HEK293 (cell line): Measurements from ENCODE around the gene PLCB1.

Source experiments
- CTCF ChIA-PET: fragments of 350-600 bp; formaldehyde crosslinking; extraction: SDS; loops from one replicate; lab custom pipeline; 2021; ENCODE audit warnings: antibody characterized with exemption; lab: Yijun Ruan, JAX
- POLR2A ChIA-PET: fragments of 300-600 bp; formaldehyde crosslinking; extraction: SDS; loops from one replicate; lab custom pipeline; 2020; ENCODE audit warnings: antibody characterized with exemption, inconsistent platforms; lab: Yijun Ruan, JAX
- H3K27ac ChIP-seq: fragments of 200-500 bp; sonication (Bioruptor generic); 2 replicates; pipeline ENCODE4 v1.5.1; 2014; ENCODE audit warnings: low read depth, low read length, control low read depth, inconsistent platforms; ENCODE audit errors: extremely low read depth
- H3K36me3 ChIP-seq, 2 experiments: fragments of 200-500 bp in 1 of 2; sonication (Bioruptor generic) in 1 of 2; 1 replicate in 1 of 2; 2 replicates in 1 of 2; pipeline ENCODE4 v1.5.1; 2014 to 2017; ENCODE audit warnings: inconsistent platforms in 2 of 2, low read length in 2 of 2; ENCODE audit not compliant: control insufficient read depth in 2 of 2, insufficient read depth in 1 of 2
- H3K4me1 ChIP-seq: fragments of 200-500 bp; sonication (Bioruptor generic); 2 replicates; pipeline ENCODE4 v1.5.1; 2014; ENCODE audit warnings: mild to moderate bottlenecking, low read length, inconsistent platforms; ENCODE audit not compliant: control insufficient read depth, insufficient read depth
- H3K4me3 ChIP-seq: 2 replicates; pipeline ENCODE4 v1.5.1; 2011; ENCODE audit warnings: low read depth, mild to moderate bottlenecking, control low read depth, low read length, moderate library complexity
- H3K9me3 ChIP-seq: fragments of 200-500 bp; sonication (Bioruptor generic); 2 replicates; pipeline ENCODE4 v1.5.1; 2014; ENCODE audit warnings: low read depth, low read length, inconsistent platforms; ENCODE audit not compliant: control insufficient read depth, insufficient read depth
- HOXC10 ChIP-seq: sonication (generic); formaldehyde crosslinking; IDR thresholded peaks from 2 replicates; pipeline ENCODE4 v1.8.1; 2023; ENCODE audit warnings: mild to moderate bottlenecking, missing genetic modification reagents
- HOXD13 ChIP-seq: sonication (generic); formaldehyde crosslinking; IDR thresholded peaks from 2 replicates; pipeline ENCODE4 v1.8.0; 2022; ENCODE audit warnings: missing genetic modification reagents, borderline replicate concordance
- KLF16 ChIP-seq: fragments of 450-650 bp; formaldehyde crosslinking; IDR thresholded peaks from 2 replicates; pipeline ENCODE4 v1.5.1; 2017; ENCODE audit warnings: missing biosample characterization, missing genetic modification characterization
- PRDM1 ChIP-seq: fragments of 450-650 bp; formaldehyde crosslinking; IDR thresholded peaks from 2 replicates; pipeline ENCODE4; 2016; ENCODE audit warnings: missing biosample characterization, missing genetic modification characterization
- SP2 ChIP-seq: fragments of 450-650 bp; formaldehyde crosslinking; IDR thresholded peaks from 2 replicates; pipeline ENCODE4 v1.5.1; 2016; ENCODE audit warnings: missing biosample characterization, missing genetic modification characterization
- TCF7L2 ChIP-seq: IDR thresholded peaks from 2 replicates; pipeline ENCODE4 v1.6.1; 2011; ENCODE audit warnings: low read depth, mild to moderate bottlenecking, inconsistent platforms, low read length, moderate library complexity, borderline replicate concordance
- TRIM28 ChIP-seq: IDR thresholded peaks from 2 replicates; pipeline ENCODE4 v1.6.1; 2011; ENCODE audit warnings: low read length, control low read depth, borderline replicate concordance
- ZNF155 ChIP-seq: fragments of 450-650 bp; formaldehyde crosslinking; IDR thresholded peaks from 2 replicates; pipeline ENCODE4 v1.5.1; 2016; ENCODE audit warnings: missing biosample characterization, missing genetic modification characterization
- ZNF175 ChIP-seq: fragments of 450-650 bp; formaldehyde crosslinking; IDR thresholded peaks from 2 replicates; pipeline ENCODE4 v1.5.1; 2016; ENCODE audit warnings: missing biosample characterization, missing genetic modification characterization
- ZNF19 ChIP-seq: fragments of 450-650 bp; formaldehyde crosslinking; IDR thresholded peaks from 2 replicates; pipeline ENCODE4; 2016; ENCODE audit warnings: missing biosample characterization, missing genetic modification characterization, low read depth
- ZNF341 ChIP-seq: fragments of 450-650 bp; formaldehyde crosslinking; IDR thresholded peaks from 2 replicates; pipeline ENCODE4; 2016; ENCODE audit warnings: low read depth, missing biosample characterization, missing genetic modification characterization
- ZNF530 ChIP-seq: fragments of 450-650 bp; formaldehyde crosslinking; IDR thresholded peaks from 2 replicates; pipeline ENCODE4 v1.5.1; 2016; ENCODE audit warnings: low read depth, missing biosample characterization, missing genetic modification characterization
- ZNF785 ChIP-seq: fragments of 450-650 bp; formaldehyde crosslinking; IDR thresholded peaks from 2 replicates; pipeline ENCODE4 v1.5.1; 2016; ENCODE audit warnings: missing biosample characterization, missing genetic modification characterization
- TF ChIP-seq, protein P1 (sequence below): fragments of 450-650 bp; formaldehyde crosslinking; IDR thresholded peaks from 2 replicates; pipeline ENCODE4 v1.5.1; 2016; ENCODE audit warnings: missing biosample characterization, missing genetic modification characterization, borderline replicate concordance
- TF ChIP-seq, protein P2 (sequence below): fragments of 450-650 bp; formaldehyde crosslinking; IDR thresholded peaks from 2 replicates; pipeline ENCODE4 v1.5.1; 2016; ENCODE audit warnings: missing biosample characterization, missing genetic modification characterization
- TF ChIP-seq, protein P3 (sequence below): fragments of 450-650 bp; formaldehyde crosslinking; IDR thresholded peaks from 2 replicates; pipeline ENCODE4 v1.5.1; 2017; ENCODE audit warnings: missing biosample characterization, missing genetic modification characterization
- TF ChIP-seq, protein P4 (sequence below): fragments of 450-650 bp; formaldehyde crosslinking; IDR thresholded peaks from 2 replicates; pipeline ENCODE4 v1.5.1; 2016; ENCODE audit warnings: missing biosample characterization, missing genetic modification characterization

Gene PLCB1

DNA sequence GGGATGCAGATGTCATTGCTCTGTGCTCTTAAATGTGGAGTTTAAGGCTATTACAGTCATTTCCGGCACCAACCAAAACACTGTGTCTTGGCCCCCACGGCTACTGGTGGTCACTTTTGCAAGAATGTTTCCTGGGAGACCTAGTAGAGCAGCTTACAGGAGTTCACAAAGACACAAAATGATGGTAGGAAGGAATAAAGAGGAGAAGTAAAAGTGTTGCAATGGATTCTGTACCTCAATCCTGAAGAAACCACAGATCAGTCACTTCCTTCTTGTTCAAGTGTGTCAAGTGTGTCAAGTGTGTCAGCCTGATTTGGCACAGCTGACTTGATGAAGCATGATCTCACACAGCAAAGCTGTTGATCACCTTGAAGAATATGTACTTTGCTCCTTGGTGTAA lies 344.0 kb downstream of the PLCB1 start:
- no peak overlapping the region for H3K4me3 ChIP-seq
- no peak overlapping the region for H3K27ac ChIP-seq
- peaks cover 9% of the 10 kb centered on the region for H3K4me1 ChIP-seq
- no peaks in the 10 kb centered on the region for H3K9me3 ChIP-seq
- ChIA-PET POLR2A (no interaction called here), CTCF (no interaction called here)
- TF ChIP-seq TRIM28 (no peak), SP2 (tag by site-specific recombination) (no peak), ZNF175 (no peak), ZNF19 (tag by site-specific recombination) (no peak), KLF16 (tag by site-specific recombination) (no peak), HOXC10 (CRISPR knock-in tag) (no peak), ZNF530 (tag by site-specific recombination) (no peak)
- TF ChIP-seq, protein P1, sequence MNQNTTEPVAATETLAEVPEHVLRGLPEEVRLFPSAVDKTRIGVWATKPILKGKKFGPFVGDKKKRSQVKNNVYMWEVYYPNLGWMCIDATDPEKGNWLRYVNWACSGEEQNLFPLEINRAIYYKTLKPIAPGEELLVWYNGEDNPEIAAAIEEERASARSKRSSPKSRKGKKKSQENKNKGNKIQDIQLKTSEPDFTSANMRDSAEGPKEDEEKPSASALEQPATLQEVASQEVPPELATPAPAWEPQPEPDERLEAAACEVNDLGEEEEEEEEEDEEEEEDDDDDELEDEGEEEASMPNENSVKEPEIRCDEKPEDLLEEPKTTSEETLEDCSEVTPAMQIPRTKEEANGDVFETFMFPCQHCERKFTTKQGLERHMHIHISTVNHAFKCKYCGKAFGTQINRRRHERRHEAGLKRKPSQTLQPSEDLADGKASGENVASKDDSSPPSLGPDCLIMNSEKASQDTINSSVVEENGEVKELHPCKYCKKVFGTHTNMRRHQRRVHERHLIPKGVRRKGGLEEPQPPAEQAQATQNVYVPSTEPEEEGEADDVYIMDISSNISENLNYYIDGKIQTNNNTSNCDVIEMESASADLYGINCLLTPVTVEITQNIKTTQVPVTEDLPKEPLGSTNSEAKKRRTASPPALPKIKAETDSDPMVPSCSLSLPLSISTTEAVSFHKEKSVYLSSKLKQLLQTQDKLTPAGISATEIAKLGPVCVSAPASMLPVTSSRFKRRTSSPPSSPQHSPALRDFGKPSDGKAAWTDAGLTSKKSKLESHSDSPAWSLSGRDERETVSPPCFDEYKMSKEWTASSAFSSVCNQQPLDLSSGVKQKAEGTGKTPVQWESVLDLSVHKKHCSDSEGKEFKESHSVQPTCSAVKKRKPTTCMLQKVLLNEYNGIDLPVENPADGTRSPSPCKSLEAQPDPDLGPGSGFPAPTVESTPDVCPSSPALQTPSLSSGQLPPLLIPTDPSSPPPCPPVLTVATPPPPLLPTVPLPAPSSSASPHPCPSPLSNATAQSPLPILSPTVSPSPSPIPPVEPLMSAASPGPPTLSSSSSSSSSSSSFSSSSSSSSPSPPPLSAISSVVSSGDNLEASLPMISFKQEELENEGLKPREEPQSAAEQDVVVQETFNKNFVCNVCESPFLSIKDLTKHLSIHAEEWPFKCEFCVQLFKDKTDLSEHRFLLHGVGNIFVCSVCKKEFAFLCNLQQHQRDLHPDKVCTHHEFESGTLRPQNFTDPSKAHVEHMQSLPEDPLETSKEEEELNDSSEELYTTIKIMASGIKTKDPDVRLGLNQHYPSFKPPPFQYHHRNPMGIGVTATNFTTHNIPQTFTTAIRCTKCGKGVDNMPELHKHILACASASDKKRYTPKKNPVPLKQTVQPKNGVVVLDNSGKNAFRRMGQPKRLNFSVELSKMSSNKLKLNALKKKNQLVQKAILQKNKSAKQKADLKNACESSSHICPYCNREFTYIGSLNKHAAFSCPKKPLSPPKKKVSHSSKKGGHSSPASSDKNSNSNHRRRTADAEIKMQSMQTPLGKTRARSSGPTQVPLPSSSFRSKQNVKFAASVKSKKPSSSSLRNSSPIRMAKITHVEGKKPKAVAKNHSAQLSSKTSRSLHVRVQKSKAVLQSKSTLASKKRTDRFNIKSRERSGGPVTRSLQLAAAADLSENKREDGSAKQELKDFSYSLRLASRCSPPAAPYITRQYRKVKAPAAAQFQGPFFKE (tag by site-specific recombination), result no peak
- TF ChIP-seq, protein P2, sequence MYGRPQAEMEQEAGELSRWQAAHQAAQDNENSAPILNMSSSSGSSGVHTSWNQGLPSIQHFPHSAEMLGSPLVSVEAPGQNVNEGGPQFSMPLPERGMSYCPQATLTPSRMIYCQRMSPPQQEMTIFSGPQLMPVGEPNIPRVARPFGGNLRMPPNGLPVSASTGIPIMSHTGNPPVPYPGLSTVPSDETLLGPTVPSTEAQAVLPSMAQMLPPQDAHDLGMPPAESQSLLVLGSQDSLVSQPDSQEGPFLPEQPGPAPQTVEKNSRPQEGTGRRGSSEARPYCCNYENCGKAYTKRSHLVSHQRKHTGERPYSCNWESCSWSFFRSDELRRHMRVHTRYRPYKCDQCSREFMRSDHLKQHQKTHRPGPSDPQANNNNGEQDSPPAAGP, result no peak
- no peaks in the 10 kb centered on the region for H3K36me3 ChIP-seq

DNA sequence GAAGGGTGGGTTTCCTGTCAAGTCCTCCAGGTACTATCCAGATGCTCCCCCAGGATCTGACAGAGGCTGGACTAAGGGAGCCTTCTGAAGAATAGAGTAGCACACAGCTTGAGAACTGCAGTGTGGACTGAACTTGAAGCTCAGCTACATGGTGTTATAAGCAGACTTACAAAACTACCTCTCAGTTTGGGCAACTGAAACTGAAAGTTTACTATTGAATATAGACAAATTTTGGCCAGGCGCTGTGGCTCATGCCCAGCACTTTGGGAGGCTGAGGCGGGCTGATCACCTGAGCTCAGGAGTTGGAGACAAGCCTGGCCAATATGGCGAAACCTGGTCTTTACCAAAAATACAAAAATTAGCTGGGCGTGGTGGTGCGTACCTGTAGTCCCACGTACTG lies 348.5 kb downstream of the PLCB1 start:
- no peak overlapping the region for H3K4me3 ChIP-seq

More for the DNA sequence above, 348.5 kb downstream of the PLCB1 start:
- ChIA-PET CTCF (interaction anchor here (0.7 to 0.9 kb wide), 2 partner anchors 10 to 55 kb away, joined by 3 to 4 read pairs; no protein-coding TSS in a partner anchor), POLR2A (no interaction called here)
- no peaks in the 10 kb centered on the region for H3K9me3 ChIP-seq
- no peaks in the 10 kb centered on the region for H3K4me1 ChIP-seq
- H3K27ac ChIP-seq, result no peak overlapping the region
- TF ChIP-seq ZNF155 (tag by site-specific recombination) (no peak), ZNF341 (tag by site-specific recombination) (no peak), PRDM1 (tag by site-specific recombination) (no peak), ZNF785 (no peak), ZNF530 (tag by site-specific recombination) (no peak), TCF7L2 (no peak), HOXD13 (no peak)
- TF ChIP-seq, protein P3, sequence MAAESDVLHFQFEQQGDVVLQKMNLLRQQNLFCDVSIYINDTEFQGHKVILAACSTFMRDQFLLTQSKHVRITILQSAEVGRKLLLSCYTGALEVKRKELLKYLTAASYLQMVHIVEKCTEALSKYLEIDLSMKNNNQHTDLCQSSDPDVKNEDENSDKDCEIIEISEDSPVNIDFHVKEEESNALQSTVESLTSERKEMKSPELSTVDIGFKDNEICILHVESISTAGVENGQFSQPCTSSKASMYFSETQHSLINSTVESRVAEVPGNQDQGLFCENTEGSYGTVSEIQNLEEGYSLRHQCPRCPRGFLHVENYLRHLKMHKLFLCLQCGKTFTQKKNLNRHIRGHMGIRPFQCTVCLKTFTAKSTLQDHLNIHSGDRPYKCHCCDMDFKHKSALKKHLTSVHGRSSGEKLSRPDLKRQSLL, result no peak
- TF ChIP-seq, protein P4, sequence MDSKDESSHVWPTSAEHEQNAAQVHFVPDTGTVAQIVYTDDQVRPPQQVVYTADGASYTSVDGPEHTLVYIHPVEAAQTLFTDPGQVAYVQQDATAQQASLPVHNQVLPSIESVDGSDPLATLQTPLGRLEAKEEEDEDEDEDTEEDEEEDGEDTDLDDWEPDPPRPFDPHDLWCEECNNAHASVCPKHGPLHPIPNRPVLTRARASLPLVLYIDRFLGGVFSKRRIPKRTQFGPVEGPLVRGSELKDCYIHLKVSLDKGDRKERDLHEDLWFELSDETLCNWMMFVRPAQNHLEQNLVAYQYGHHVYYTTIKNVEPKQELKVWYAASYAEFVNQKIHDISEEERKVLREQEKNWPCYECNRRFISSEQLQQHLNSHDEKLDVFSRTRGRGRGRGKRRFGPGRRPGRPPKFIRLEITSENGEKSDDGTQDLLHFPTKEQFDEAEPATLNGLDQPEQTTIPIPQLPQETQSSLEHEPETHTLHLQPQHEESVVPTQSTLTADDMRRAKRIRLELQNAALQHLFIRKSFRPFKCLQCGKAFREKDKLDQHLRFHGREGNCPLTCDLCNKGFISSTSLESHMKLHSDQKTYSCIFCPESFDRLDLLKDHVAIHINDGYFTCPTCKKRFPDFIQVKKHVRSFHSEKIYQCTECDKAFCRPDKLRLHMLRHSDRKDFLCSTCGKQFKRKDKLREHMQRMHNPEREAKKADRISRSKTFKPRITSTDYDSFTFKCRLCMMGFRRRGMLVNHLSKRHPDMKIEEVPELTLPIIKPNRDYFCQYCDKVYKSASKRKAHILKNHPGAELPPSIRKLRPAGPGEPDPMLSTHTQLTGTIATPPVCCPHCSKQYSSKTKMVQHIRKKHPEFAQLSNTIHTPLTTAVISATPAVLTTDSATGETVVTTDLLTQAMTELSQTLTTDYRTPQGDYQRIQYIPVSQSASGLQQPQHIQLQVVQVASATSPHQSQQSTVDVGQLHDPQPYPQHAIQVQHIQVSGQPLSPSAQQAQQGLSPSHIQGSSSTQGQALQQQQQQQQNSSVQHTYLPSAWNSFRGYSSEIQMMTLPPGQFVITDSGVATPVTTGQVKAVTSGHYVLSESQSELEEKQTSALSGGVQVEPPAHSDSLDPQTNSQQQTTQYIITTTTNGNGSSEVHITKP (tag by site-specific recombination), result no peak
- TF ChIP-seq, protein P1 (tag by site-specific recombination), result no peak
- H3K36me3 ChIP-seq, result no peaks in the 10 kb centered on the region
